Activated B cell treated with CpG ODN at 0.5 μM for 24 hours (primary cell): ENCODE data around the gene RPL7A. TPM values are rescaled to one million over a fixed set of nuclear protein-coding genes. Genes with fewer than 3 reads are reported as not detected.

Experiments
- ATAC-seq: fragments of 200-7000 bp; cut with Tn5 transposase; one replicate; pipeline ENCODE4 v1.10.0; 2021; ENCODE audit warnings: low read depth, mild to moderate bottlenecking, moderate library complexity
- CTCF ChIA-PET: fragments of 350-600 bp; sonication (Branson Sonifier 250); formaldehyde crosslinking; loops from one replicate; lab custom pipeline; 2021; ENCODE audit warnings: antibody characterized with exemption; lab: Charles Lee
- POLR2A ChIA-PET: fragments of 350-600 bp; sonication (Branson Sonifier 250); formaldehyde crosslinking; loops from one replicate; lab custom pipeline; 2021; ENCODE audit warnings: antibody characterized with exemption; lab: Charles Lee
- DNase-seq: peaks from one replicate; pipeline ENCODE4 v3.0.0; 2022
- H3K27ac Mint-ChIP-seq: one replicate; pipeline ENCODE4 v1.8.0; 2020; ENCODE audit warnings: mixed read lengths
- H3K27me3 Mint-ChIP-seq: one replicate; pipeline ENCODE4 v1.8.0; 2021; ENCODE audit warnings: mixed read lengths
- H3K36me3 Mint-ChIP-seq: one replicate; pipeline ENCODE4 v1.8.0; 2021; ENCODE audit warnings: low read depth, mixed read lengths
- H3K4me1 Mint-ChIP-seq: one replicate; pipeline ENCODE4 v1.8.0; 2021; ENCODE audit warnings: mixed read lengths
- H3K4me3 Mint-ChIP-seq: one replicate; pipeline ENCODE4 v1.8.0; 2020; ENCODE audit warnings: mild to moderate bottlenecking, mixed read lengths
- H3K9me3 Mint-ChIP-seq: one replicate; pipeline ENCODE4 v1.8.0; 2020; ENCODE audit warnings: mixed read lengths
- intact Hi-C: fragments of 100-400 bp; cut with micrococcal nuclease; formaldehyde crosslinking; loops from one replicate; pipeline ENCODE4 v1.15.1; 2024
- total RNA-seq: library from RNA; stranded (reverse); gene quantifications from 2 replicates; pipeline ENCODE4 v1.2.3, GENCODE V29; 2022
- TF ChIP-seq, protein P1 (sequence below): fragments of 200-600 bp; IDR thresholded peaks from one replicate; pipeline ENCODE4 v1.8.0; 2022; ENCODE audit warnings: antibody characterized with exemption, mild to moderate bottlenecking

Gene RPL7A
- total RNA-seq, 1 donor from 2014 or later, result 3,786 TPM

DNA sequence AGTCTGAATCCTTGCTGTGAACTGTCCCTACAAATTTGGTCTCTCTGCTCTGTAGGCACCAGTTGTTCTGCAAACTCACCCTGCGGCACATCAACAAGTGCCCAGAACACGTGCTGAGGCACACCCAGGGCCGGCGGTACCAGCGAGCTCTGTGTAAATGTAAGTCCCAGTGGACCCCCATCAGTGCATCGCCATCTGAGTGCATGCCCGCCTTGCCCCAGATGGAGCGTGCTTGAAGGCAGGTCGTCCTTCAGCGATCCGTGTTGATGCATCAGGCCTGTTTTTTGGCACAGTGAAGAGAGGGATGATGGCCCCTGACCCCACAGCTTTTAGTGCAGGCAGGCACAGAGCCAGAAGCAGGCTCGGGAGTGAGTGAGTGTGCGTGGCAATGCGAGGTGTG lies 9.6 kb downstream of the RPL7A start:
- Mint-ChIP-seq H3K27me3 (no peaks in the 10 kb centered on the region), H3K4me3 (peak overlapping the region; percentile 80), H3K27ac (peak overlapping the region; percentile 35), H3K9me3 (no peaks in the 10 kb centered on the region), H3K36me3 (peaks cover 47% of the 10 kb centered on the region), H3K4me1 (peaks cover 40% of the 10 kb centered on the region)
- intact Hi-C loops, result no loop called here
- TF ChIP-seq, protein P1, sequence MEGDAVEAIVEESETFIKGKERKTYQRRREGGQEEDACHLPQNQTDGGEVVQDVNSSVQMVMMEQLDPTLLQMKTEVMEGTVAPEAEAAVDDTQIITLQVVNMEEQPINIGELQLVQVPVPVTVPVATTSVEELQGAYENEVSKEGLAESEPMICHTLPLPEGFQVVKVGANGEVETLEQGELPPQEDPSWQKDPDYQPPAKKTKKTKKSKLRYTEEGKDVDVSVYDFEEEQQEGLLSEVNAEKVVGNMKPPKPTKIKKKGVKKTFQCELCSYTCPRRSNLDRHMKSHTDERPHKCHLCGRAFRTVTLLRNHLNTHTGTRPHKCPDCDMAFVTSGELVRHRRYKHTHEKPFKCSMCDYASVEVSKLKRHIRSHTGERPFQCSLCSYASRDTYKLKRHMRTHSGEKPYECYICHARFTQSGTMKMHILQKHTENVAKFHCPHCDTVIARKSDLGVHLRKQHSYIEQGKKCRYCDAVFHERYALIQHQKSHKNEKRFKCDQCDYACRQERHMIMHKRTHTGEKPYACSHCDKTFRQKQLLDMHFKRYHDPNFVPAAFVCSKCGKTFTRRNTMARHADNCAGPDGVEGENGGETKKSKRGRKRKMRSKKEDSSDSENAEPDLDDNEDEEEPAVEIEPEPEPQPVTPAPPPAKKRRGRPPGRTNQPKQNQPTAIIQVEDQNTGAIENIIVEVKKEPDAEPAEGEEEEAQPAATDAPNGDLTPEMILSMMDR, result no peak
- ChIA-PET POLR2A (interaction anchor here (0.9 to 3.7 kb wide), 4 partner anchors 10 to 121 kb away, joined by 3 to 52 read pairs (median 4); partner anchors contain the start of genes MED22, RPL7A and SLC2A6), CTCF (no interaction called here)
- DNase-seq, result no peak
- no peak for ATAC-seq

DNA sequence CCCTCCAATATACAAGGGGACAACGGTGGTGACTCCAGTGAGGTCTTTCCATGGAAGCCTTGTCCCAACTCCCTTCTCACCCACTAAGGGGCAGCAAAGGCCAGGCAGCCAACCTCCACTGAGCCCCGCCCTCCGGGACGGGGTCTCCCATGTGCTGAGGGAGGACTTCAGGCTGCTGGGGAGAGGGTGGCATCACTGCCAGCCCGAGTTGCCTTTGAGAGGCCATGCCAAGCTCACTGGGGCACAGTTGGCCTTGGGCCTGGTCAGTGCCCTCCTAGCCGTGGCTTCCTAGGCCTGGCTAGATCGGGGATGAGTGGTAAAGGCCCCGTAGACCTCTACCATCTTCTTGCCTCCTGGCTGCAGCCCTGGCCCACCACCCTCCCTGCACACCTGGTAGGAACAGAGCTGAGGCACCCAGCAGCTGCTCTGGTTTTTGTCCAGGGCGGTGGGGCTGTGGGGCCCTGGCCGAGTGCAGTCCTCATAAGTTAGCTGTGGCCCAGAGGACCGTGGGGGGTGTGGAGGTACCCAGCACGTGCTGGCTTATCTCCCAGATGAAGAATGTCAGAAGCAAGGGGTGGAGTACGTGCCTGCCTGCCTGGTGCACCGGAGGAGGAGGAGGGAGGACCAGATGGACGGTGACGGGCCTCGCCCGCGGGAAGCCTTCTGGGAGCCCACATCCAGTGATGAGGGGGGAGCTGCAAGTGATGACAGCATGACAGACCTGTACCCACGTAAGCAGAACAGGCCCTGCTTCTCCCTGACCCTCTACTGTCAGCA lies 11.6 kb downstream of the RPL7A start:
- TF ChIP-seq, protein P1, result no peak
- Mint-ChIP-seq H3K36me3 (peaks cover 53% of the 10 kb centered on the region), H3K27me3 (no peaks in the 10 kb centered on the region), H3K4me1 (peaks cover 35% of the 10 kb centered on the region), H3K9me3 (no peaks in the 10 kb centered on the region), H3K27ac (no peak overlapping the region), H3K4me3 (peak overlapping the region; percentile 7)
- POLR2A ChIA-PET, result interaction anchor here (1.0 to 1.3 kb wide), 3 partner anchors 12 to 24 kb away, joined by 4 to 5 read pairs (median 4); partner anchors contain the start of genes MED22 and RPL7A
- ATAC-seq (no peak), DNase-seq (no peak)
- intact Hi-C loops, result no loop called here
- CTCF ChIA-PET, result no interaction called here

DNA sequence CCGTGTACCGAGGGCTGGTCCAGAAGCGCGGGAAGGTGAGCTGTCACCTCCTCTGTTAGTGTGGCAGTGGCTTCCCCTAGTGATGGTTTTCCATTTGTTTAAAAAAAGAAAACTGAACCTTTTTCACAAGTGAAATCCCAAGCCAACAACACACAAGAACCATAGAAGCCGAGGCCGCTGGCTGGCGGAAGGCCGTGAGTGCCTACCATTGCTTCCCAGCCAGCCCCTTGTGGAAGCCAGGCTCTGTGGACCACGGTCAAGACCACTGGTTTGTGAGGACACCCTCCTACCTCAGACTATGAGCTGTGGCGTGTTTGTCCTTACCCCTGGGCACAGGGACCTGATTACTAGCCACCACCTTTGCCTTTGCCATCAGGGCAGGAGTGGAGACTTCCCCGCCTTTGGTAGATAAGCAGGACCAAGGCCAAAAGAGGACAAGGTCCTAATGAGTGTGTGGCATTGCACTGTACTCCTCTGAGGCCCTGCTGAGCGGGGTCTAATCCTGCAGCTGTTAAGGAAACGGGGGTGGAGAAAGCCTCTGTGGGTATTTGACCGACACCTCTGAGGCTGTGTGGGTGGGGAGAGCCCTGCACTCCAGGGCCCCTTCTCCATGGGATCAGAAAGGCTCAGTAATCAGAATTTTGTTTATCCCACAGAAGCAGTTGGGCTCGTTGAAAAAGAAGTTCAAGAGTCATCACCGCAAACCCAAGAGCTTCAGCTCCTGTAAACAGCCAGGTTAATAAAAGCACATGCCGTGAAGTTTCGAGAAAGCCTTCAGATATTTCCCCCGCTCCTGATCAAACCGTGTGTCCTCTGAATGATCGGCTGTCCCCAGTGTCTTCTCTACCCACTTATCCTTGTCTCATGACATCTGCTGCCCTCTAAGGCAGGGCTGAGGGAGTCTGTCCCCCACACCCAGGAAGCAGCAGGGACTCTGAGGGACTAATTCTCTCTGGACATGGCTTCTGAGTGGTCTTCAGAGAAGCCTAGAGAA lies 12.7 kb downstream of the RPL7A start:
- no peak overlapping the region for H3K27ac Mint-ChIP-seq
- H3K36me3 Mint-ChIP-seq, result peaks cover 64% of the 10 kb centered on the region
- ChIA-PET CTCF (no interaction called here), POLR2A (interaction anchor here (1.3 kb wide), 1 partner anchor 13 kb away, joined by 4 read pairs; the partner anchor contains the start of genes MED22 and RPL7A)
- TF ChIP-seq, protein P1, result no peak
- ATAC-seq (no peak), DNase-seq (no peak)
- intact Hi-C loops, result no loop called here
- H3K27me3 Mint-ChIP-seq, result no peaks in the 10 kb centered on the region
- H3K9me3 Mint-ChIP-seq, result no peaks in the 10 kb centered on the region
- peaks cover 25% of the 10 kb centered on the region for H3K4me1 Mint-ChIP-seq
- H3K4me3 Mint-ChIP-seq, result no peak overlapping the region

DNA sequence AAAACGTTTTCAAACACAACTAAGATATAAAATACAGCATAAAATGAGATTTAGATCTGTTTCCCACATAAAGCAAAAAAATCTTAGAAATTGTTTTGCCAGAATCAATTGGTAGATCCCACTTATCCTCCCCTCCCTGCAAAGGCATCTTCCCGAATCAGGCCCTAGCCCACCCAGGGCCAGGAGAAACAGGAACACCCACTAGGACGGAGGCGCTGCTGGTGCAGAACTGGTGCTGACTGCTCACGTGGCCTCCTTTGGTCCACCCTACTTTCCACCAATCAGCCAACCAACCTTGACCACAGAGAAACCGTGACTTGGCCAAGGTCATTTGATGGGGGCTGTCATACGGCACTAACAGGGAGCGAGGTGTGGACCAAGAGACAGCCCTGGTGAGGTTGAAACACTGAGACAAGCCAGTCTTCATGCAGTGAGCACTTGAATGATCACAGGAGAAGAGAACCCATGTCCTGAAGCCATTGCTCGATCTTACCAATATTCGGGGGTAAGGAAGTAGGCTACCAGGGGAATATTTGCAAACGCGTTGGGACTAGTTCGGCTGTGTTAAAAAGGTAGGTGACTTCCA lies 13.6 kb downstream of the RPL7A start:
- ChIA-PET CTCF (no interaction called here), POLR2A (no interaction called here)
- TF ChIP-seq, protein P1, result no peak
- Mint-ChIP-seq H3K36me3 (peaks cover 73% of the 10 kb centered on the region), H3K9me3 (no peaks in the 10 kb centered on the region), H3K4me3 (no peak overlapping the region), H3K4me1 (peaks cover 22% of the 10 kb centered on the region), H3K27ac (no peak overlapping the region), H3K27me3 (no peaks in the 10 kb centered on the region)
- ATAC-seq (no peak), DNase-seq (no peak)
- intact Hi-C loops, result no loop called here
